GM12874 (cell line): ENCODE results near the gene C11orf54.

Source experiments
- TF ChIP-seq, protein P1 (sequence below): IDR thresholded peaks from 2 replicates; pipeline ENCODE4 v1.5.1; 2011; ENCODE audit warnings: low read depth, mild to moderate bottlenecking, control low read depth, low read length, moderate library complexity; ENCODE audit not compliant: insufficient read depth

Gene C11orf54

DNA sequence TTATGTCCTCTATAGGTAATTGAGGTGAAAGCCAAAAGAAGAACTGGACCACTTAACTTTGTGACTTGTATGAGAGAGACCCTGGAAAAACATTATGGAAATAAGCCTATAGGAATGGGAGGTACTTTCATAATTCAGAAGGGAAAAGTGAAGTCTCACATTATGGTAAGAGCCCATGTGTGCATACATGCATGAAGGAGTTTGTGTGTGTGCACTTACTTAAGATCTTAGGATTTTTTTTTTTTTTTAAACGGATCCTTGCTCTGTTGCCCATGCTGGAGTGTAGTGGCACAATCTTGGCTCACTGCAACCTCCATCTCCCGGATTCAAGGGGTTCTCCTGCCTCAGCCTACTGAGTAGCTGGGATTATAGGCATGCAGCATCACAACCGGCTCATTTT lies 15.8 kb downstream of the C11orf54 start:
- TF ChIP-seq, protein P1, sequence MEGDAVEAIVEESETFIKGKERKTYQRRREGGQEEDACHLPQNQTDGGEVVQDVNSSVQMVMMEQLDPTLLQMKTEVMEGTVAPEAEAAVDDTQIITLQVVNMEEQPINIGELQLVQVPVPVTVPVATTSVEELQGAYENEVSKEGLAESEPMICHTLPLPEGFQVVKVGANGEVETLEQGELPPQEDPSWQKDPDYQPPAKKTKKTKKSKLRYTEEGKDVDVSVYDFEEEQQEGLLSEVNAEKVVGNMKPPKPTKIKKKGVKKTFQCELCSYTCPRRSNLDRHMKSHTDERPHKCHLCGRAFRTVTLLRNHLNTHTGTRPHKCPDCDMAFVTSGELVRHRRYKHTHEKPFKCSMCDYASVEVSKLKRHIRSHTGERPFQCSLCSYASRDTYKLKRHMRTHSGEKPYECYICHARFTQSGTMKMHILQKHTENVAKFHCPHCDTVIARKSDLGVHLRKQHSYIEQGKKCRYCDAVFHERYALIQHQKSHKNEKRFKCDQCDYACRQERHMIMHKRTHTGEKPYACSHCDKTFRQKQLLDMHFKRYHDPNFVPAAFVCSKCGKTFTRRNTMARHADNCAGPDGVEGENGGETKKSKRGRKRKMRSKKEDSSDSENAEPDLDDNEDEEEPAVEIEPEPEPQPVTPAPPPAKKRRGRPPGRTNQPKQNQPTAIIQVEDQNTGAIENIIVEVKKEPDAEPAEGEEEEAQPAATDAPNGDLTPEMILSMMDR = no peak

DNA sequence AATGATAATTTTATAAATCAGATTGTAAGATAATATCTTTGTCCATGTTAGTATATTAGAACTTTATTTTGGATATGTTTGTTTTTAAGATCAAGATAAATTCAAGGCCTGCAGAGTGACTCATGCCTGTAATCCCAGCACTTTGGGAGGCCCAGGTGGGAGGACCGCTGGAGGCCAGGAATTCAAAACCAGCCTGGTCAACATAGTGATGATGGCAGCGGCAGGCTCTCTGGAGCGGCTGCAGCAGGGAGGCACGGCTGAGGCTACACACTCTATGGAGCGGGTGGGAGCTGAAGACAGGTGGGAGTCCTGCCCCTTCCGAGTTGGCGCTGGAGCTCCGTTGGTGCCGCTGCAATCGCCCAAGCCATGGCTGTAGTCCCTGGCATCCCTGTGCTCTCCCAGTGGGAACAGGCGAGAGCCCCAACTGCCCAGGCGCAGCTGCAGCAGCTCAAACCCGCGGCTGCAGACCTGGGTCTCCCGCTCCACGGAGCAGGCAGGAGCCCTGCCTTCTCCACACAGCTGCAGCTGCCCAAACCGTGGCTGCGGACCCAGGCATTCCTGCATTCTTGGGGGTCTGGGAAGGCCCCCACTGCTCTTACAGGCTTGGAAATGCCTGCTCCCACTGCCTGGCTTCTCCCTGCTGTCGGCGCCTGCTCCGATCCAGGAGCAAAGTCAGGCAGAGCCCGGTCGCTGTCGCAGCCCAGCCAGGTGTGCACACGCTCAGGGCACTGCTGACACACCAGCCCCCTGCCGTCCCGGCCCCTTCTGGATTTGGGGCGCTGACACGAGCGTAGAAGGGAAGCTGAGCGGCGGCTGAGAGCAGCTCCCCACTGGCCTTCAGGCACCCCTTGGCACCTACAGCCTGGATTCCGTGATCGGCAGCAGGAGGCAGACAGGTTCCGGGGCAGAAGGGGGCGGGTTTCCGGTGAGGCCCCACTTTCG lies 16.7 kb downstream of the C11orf54 start:
- TF ChIP-seq, protein P1 = no peak

DNA sequence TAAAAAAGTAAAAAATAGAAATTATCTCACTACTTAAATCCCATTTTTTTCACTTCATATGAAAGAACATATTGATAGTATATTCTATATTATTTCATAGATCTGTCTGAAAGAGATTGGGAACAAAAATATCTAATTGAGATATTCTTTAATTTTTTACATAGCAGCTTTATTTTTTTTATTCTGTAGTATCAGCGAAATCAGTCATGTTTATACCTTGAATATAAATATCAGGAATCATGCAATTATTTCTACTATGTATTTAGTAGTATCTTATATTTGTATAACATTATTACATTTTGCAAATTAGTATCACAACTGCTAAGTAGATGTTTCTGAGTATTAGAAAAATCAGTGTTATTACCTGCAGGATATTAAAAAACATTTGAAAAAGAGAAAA lies 20.4 kb downstream of the C11orf54 start:
- TF ChIP-seq, protein P1 = no peak

DNA sequence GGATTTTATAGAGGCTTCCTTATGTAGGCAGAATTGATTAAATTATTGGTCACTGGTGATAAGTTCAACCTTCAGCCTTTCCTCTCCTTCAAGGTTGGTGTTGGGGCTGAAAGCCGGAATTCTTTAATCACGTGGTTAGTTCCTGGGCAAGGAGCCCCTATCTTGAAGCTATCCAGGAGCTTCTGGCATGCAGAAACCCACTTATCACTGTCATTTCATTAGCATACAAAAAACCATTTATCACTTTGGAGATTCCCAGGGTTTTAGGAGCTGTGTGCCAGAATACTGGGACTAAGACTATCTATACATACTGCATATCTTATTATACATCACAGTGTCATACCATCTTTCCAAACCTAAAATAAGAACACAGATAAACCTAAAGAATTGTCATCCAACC lies 24.1 kb downstream of the C11orf54 start:
- TF ChIP-seq, protein P1 = no peak

DNA sequence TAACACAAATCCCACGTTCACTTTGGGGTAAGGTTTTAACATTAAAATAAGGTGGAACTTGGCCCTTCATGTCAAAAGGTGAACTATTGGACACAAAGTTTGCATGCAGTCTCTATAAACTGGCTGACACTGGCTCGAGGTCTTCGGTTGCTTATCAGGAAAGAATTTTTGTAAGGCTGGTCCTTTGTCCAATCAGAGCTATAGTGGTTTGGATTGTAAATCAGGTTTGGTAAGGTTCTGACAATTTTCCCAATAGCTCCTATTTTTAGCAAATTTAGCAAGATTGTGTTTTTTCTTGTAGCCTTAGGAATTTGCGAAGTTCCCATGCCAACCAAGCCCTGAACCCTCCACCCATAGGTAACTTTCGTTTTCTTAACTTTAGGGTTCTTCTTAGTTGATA lies 25.0 kb downstream of the C11orf54 start:
- TF ChIP-seq, protein P1 = no peak

DNA sequence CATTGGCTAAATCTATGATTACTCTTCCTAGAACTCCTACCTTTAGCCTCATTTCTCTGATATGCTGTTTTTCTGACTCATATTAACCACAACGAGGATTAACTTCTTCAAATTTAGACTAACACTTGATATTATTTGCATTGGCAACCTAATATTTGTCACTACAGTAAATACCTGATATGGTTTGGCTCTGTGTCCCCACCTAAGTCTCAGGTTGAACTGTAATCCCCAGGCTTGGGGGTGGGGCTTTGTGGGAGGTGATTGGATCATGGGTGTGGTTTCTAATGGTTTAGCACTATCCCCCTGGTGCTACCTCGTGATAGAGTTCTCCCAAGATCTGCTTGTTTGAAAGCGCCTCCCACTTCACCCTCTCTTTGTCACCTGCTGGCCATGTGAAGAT lies 25.5 kb downstream of the C11orf54 start:
- TF ChIP-seq, protein P1 = no peak

DNA sequence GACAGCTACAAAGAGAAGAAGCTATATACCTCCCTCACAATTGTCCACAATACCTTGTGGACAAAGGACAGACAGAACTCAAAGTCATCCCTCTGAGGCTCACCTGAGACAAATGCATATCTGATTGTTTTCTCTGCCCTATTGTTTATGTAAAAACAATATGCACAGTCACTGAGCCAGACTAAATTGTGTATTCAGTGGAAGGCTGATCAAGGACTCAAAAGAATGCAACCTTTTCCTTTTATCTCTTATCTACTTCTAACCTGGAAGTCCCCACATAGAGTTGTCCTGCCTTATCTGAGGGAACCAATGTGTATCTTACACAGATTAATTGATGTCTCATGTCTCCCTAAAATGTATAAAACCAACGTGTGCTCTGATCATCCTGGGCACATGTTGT lies 28.7 kb downstream of the C11orf54 start:
- TF ChIP-seq, protein P1 = no peak
